Measurements from ENCODE around the gene RMDN3. TPM values are rescaled to one million over a fixed set of nuclear protein-coding genes. Genes with fewer than 3 reads are reported as not detected.

RMDN3 gene
- total RNA-seq, 1 donor from 2014 or later: 77.1 TPM

- DNase-seq: no peak
- Histone ChIP-seq H3K9me3 (no peaks in the 10 kb centered on the region), H3K27ac (no peak overlapping the region), H3K4me3 (no peak overlapping the region), H3K27me3 (no peaks in the 10 kb centered on the region), H3K36me3 (peaks cover 12% of the 10 kb centered on the region), H3K4me1 (peaks cover 19% of the 10 kb centered on the region)
- no peak for ATAC-seq
- intact Hi-C loops (cut with DNase I): no loop called here
- TF ChIP-seq CTCF (IDR thresholded peaks at IDR 0.05): no peak
Measured at GRCh38 chr15:40796041-40796440, 41.0 kb upstream of the RMDN3 start.

- ATAC-seq: no peak
- H3K4me1 ChIP-seq: peaks cover 19% of the 10 kb centered on the region
- TF ChIP-seq CTCF (IDR thresholded peaks at IDR 0.05): no peak
- H3K9me3 ChIP-seq: no peaks in the 10 kb centered on the region
- intact Hi-C loops (cut with DNase I): no loop called here
- H3K4me3 ChIP-seq: no peak overlapping the region
- H3K27ac ChIP-seq: no peak overlapping the region
- DNase-seq: no peak
- H3K36me3 ChIP-seq: peaks cover 13% of the 10 kb centered on the region
- H3K27me3 ChIP-seq: no peaks in the 10 kb centered on the region
Measured at GRCh38 chr15:40793216-40793989, 38.3 kb upstream of the RMDN3 start.

DNA sequence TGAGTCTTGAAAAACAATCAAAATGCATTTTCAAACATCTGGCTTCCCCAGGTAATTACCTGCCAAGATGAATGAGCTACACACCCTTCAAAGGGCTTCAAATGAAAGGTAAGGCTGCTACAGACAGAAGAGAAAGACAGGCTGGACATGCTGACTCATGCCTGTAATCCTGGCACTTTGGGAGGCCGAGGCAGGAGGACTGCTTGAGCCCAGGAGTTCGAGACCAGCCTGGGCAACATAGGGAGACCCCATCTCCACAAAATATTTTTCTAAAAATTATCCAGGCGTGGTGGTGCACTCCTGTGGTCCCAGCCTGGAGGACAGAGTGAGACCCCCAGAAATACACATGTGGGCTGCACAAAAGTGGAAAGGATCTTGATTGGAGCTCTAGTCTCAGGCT lies 37.3 kb upstream of the RMDN3 start:
- no peak for TF ChIP-seq CTCF (IDR thresholded peaks at IDR 0.05)
- peaks cover 27% of the 10 kb centered on the region for H3K4me1 ChIP-seq
- peaks cover 13% of the 10 kb centered on the region for H3K36me3 ChIP-seq
- intact Hi-C loops (cut with DNase I): no loop called here
- DNase-seq: no peak
- H3K27me3 ChIP-seq: no peaks in the 10 kb centered on the region
- H3K9me3 ChIP-seq: no peaks in the 10 kb centered on the region
- no peak overlapping the region for H3K27ac ChIP-seq
- no peak for ATAC-seq
- no peak overlapping the region for H3K4me3 ChIP-seq

DNA sequence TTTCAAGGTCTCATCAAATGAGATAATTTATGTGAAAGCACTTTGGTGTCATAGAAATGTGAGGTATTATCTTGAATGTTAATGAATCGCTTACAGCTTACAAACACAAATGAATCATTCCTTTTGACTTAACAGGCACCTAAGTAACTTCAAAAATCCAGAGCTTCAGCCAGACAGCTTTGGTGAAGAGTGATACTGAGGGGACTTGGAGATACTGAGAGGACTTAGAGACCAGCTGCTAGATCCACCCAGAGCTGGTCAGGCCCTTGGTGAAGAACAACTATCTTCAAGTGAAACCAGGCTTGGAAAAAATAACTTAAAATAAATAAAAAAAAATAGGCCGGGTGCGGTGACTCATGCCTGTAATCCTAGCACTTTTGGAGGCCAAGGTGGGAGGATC lies 35.7 kb upstream of the RMDN3 start:
- Histone ChIP-seq H3K27me3 (no peaks in the 10 kb centered on the region), H3K9me3 (no peaks in the 10 kb centered on the region), H3K4me1 (peaks cover 23% of the 10 kb centered on the region), H3K36me3 (peaks cover 13% of the 10 kb centered on the region), H3K27ac (no peak overlapping the region), H3K4me3 (no peak overlapping the region)
- intact Hi-C loops (cut with DNase I): no loop called here
- no peak for TF ChIP-seq CTCF (IDR thresholded peaks at IDR 0.05)
- DNase-seq (no peak), ATAC-seq (no peak)

DNA sequence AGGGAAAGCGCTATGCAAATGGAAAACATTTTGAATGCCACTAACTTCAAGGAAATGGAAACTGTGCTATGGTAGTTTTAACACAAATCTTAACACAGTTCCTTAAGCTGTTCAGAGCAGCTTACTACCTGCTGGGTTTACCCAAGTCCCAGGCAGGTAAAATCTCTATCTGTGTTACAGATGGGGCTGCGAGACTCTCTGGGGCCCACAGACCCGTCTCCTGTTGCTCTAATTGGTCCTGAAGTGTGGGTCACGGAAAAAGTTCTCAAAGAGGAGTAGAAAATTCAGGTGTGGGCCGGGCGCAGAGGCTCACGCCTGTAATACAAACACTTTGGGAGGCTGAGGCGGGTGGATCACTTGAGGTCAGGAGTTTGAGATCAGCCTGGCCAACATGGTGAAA lies 34.9 kb upstream of the RMDN3 start:
- Histone ChIP-seq H3K27me3 (no peaks in the 10 kb centered on the region), H3K27ac (peak overlapping the region; percentile 4), H3K4me3 (no peak overlapping the region), H3K36me3 (peaks cover 13% of the 10 kb centered on the region), H3K4me1 (peaks cover 17% of the 10 kb centered on the region), H3K9me3 (no peaks in the 10 kb centered on the region)
- ATAC-seq (no peak), DNase-seq (no peak)
- no peak for TF ChIP-seq CTCF (IDR thresholded peaks at IDR 0.05)
- intact Hi-C loops (cut with DNase I): no loop called here

Data from upper lobe of right lung (tissue), 1 donor.